Measurements from ENCODE around the gene HLX. TPM values are rescaled to one million over a fixed set of nuclear protein-coding genes. Genes with fewer than 3 reads are reported as not detected.

The HLX gene
- total RNA-seq, 2 donors from 2014 or later = 1.7 to 6.2 TPM

- H3K4me1 ChIP-seq = no peaks in the 10 kb centered on the region
- no peak for DNase-seq
- no peak overlapping the region for H3K9ac ChIP-seq (ENCODE audit: low read depth in 2 of 2, low read length in 2 of 2)
- H3K27ac ChIP-seq = no peak overlapping the region
- H3K4me3 ChIP-seq = no peak overlapping the region
- no peaks in the 10 kb centered on the region for H3K36me3 ChIP-seq
- TF ChIP-seq CTCF (IDR thresholded peaks at IDR 0.05) = no peak
- no peaks in the 10 kb centered on the region for H3K9me3 ChIP-seq
- intact Hi-C loops (cut with DNase I) = no loop called here
- H3K27me3 ChIP-seq = no peaks in the 10 kb centered on the region
Measured at GRCh38 chr1:220929304-220929703, 50.1 kb downstream of the HLX start.

Other genes starting within 250 kb of the HLX start
- gene C1orf115, start 189.1 kb upstream of the HLX start, total RNA-seq = 10 to 100 TPM; 29.4 to 80.6 TPM
- 10 to 100 TPM; 28.1 to 32.3 TPM for gene MTARC2, start 131.1 kb upstream of the HLX start, total RNA-seq
- 10 to 100 TPM; 33.6 to 37.0 TPM for gene MTARC1, start 92.5 kb upstream of the HLX start, total RNA-seq

Measured in colonic mucosa (tissue), 4 donors.